Measurements from ENCODE around the gene ITFG2.

ITFG2 gene

GRCh38 chr12:2773199-2773875 is 39.1 kb upstream of the ITFG2 start:
- no peak for DNase-seq
- H2BK12ac ChIP-seq (ENCODE audit: low read length), result no peak overlapping the region
- no peak overlapping the region for H3K9ac ChIP-seq (ENCODE audit: low read length)

GRCh38 chr12:2775431-2775830 is 37.0 kb upstream of the ITFG2 start:
- Histone ChIP-seq H4K12ac (ENCODE audit: low read depth, low read length) (no peak overlapping the region), H3K36me3 (ENCODE audit: control insufficient read depth in 1 of 2, insufficient read depth in 2 of 2, low read length in 2 of 2) (no peaks in the 10 kb centered on the region), H3K27me3 (ENCODE audit: insufficient read depth, low read length) (no peaks in the 10 kb centered on the region), H3K4me3 (ENCODE audit: low read depth, low read length) (no peak overlapping the region), H3K27ac (ENCODE audit: low read depth, low read length) (no peak overlapping the region), H2AFZ (ENCODE audit: insufficient read depth, low read length, poor library complexity) (no peak overlapping the region), H2BK120ac (ENCODE audit: insufficient read depth, low read length, poor library complexity) (no peak overlapping the region), H3K79me2 (ENCODE audit: control insufficient read depth, insufficient read depth, low read length, poor library complexity) (no peaks in the 10 kb centered on the region), H3K23ac (ENCODE audit: low read length) (no peak overlapping the region), H3K9ac (ENCODE audit: low read length) (no peak overlapping the region), H3K9me3 (ENCODE audit: insufficient read depth, low read depth, low read length) (peaks cover 4% of the 10 kb centered on the region), H3K18ac (ENCODE audit: low read length) (no peak overlapping the region), H4K91ac (ENCODE audit: low read depth, low read length) (no peak overlapping the region), H3K79me1 (ENCODE audit: low read length) (no peaks in the 10 kb centered on the region), H3K14ac (ENCODE audit: low read length) (no peak overlapping the region), H3K4me2 (ENCODE audit: low read length) (no peak overlapping the region), H2BK5ac (ENCODE audit: low read depth, low read length, poor library complexity) (no peak overlapping the region), H2BK12ac (ENCODE audit: low read length) (no peak overlapping the region), H4K8ac (ENCODE audit: low read depth, low read length) (no peak overlapping the region), H2AK5ac (ENCODE audit: low read length) (no peak overlapping the region), H3K4ac (ENCODE audit: low read depth, low read length) (no peak overlapping the region), H3K4me1 (ENCODE audit: control insufficient read depth in 1 of 2, insufficient read depth in 2 of 2, low read length in 2 of 2) (no peaks in the 10 kb centered on the region)
- DNase-seq, result no peak
- WGBS (ENCODE audit: extremely low coverage, insufficient coverage, insufficient read length), result no CpG with 5 or more reads among the region's 8 CpGs

More at GRCh38 chr12:2773199-2773875, 39.1 kb upstream of the ITFG2 start:
- WGBS (ENCODE audit: extremely low coverage, insufficient coverage, insufficient read length), result no CpG with 5 or more reads among the region's 19 CpGs
- H3K4me1 ChIP-seq (ENCODE audit: control insufficient read depth in 1 of 2, insufficient read depth in 2 of 2, low read length in 2 of 2), result peaks cover 4 to 8% of the 10 kb centered on the region in 2 experiments
- no peak overlapping the region for H2BK5ac ChIP-seq (ENCODE audit: low read depth, low read length, poor library complexity)
- H3K4ac ChIP-seq (ENCODE audit: low read depth, low read length), result no peak overlapping the region
- H3K36me3 ChIP-seq (ENCODE audit: control insufficient read depth in 1 of 2, insufficient read depth in 2 of 2, low read length in 2 of 2), result no peaks in the 10 kb centered on the region
- H3K18ac ChIP-seq (ENCODE audit: low read length), result no peak overlapping the region
- no peak overlapping the region for H4K12ac ChIP-seq (ENCODE audit: low read depth, low read length)
- H3K14ac ChIP-seq (ENCODE audit: low read length), result no peak overlapping the region
- no peak overlapping the region for H3K4me3 ChIP-seq (ENCODE audit: low read depth, low read length)
- no peaks in the 10 kb centered on the region for H3K79me2 ChIP-seq (ENCODE audit: control insufficient read depth, insufficient read depth, low read length, poor library complexity)
- no peak overlapping the region for H4K91ac ChIP-seq (ENCODE audit: low read depth, low read length)
- H3K27ac ChIP-seq (ENCODE audit: low read depth, low read length), result no peak overlapping the region
- H3K9me3 ChIP-seq (ENCODE audit: insufficient read depth, low read depth, low read length), result peaks cover 4% of the 10 kb centered on the region
- no peak overlapping the region for H3K4me2 ChIP-seq (ENCODE audit: low read length)
- no peak overlapping the region for H2BK120ac ChIP-seq (ENCODE audit: insufficient read depth, low read length, poor library complexity)
- H3K27me3 ChIP-seq (ENCODE audit: insufficient read depth, low read length), result no peaks in the 10 kb centered on the region
- H4K8ac ChIP-seq (ENCODE audit: low read depth, low read length), result no peak overlapping the region
- H3K23ac ChIP-seq (ENCODE audit: low read length), result no peak overlapping the region
- no peak overlapping the region for H2AK5ac ChIP-seq (ENCODE audit: low read length)
- H2AFZ ChIP-seq (ENCODE audit: insufficient read depth, low read length, poor library complexity), result no peak overlapping the region
- no peaks in the 10 kb centered on the region for H3K79me1 ChIP-seq (ENCODE audit: low read length)

- H3K27ac ChIP-seq (ENCODE audit: low read depth, low read length), result no peak overlapping the region
- peaks cover 4% of the 10 kb centered on the region for H3K9me3 ChIP-seq (ENCODE audit: insufficient read depth, low read depth, low read length)
- no peak overlapping the region for H4K91ac ChIP-seq (ENCODE audit: low read depth, low read length)
- H2BK120ac ChIP-seq (ENCODE audit: insufficient read depth, low read length, poor library complexity), result no peak overlapping the region
- no peak overlapping the region for H2AK5ac ChIP-seq (ENCODE audit: low read length)
- no peak overlapping the region for H4K8ac ChIP-seq (ENCODE audit: low read depth, low read length)
- no peak for DNase-seq
- H2BK5ac ChIP-seq (ENCODE audit: low read depth, low read length, poor library complexity), result no peak overlapping the region
- H3K27me3 ChIP-seq (ENCODE audit: insufficient read depth, low read length), result no peaks in the 10 kb centered on the region
- H4K12ac ChIP-seq (ENCODE audit: low read depth, low read length), result no peak overlapping the region
- H3K4me2 ChIP-seq (ENCODE audit: low read length), result no peak overlapping the region
- H3K9ac ChIP-seq (ENCODE audit: low read length), result no peak overlapping the region
- no peak overlapping the region for H3K4ac ChIP-seq (ENCODE audit: low read depth, low read length)
- H2AFZ ChIP-seq (ENCODE audit: insufficient read depth, low read length, poor library complexity), result no peak overlapping the region
- no peak overlapping the region for H3K18ac ChIP-seq (ENCODE audit: low read length)
- H3K4me1 ChIP-seq (ENCODE audit: control insufficient read depth in 1 of 2, insufficient read depth in 2 of 2, low read length in 2 of 2), result no peaks in the 10 kb centered on the region
- whole genome bisulfite sequencing (ENCODE audit: extremely low coverage, insufficient coverage, insufficient read length), result no CpG with 5 or more reads among the region's 20 CpGs
- no peak overlapping the region for H3K4me3 ChIP-seq (ENCODE audit: low read depth, low read length)
- H3K14ac ChIP-seq (ENCODE audit: low read length), result no peak overlapping the region
- no peaks in the 10 kb centered on the region for H3K36me3 ChIP-seq (ENCODE audit: control insufficient read depth in 1 of 2, insufficient read depth in 2 of 2, low read length in 2 of 2)
- H3K79me2 ChIP-seq (ENCODE audit: control insufficient read depth, insufficient read depth, low read length, poor library complexity), result no peaks in the 10 kb centered on the region
- no peaks in the 10 kb centered on the region for H3K79me1 ChIP-seq (ENCODE audit: low read length)
- no peak overlapping the region for H2BK12ac ChIP-seq (ENCODE audit: low read length)
- H3K23ac ChIP-seq (ENCODE audit: low read length), result no peak overlapping the region
Observed at GRCh38 chr12:2776129-2776806, 36.2 kb upstream of the ITFG2 start.

- no peak overlapping the region for H3K4ac ChIP-seq (ENCODE audit: low read depth, low read length)
- H2BK5ac ChIP-seq (ENCODE audit: low read depth, low read length, poor library complexity), result no peak overlapping the region
- no peak overlapping the region for H2BK12ac ChIP-seq (ENCODE audit: low read length)
- H3K9ac ChIP-seq (ENCODE audit: low read length), result no peak overlapping the region
- no peak overlapping the region for H3K18ac ChIP-seq (ENCODE audit: low read length)
- no peak overlapping the region for H3K14ac ChIP-seq (ENCODE audit: low read length)
- H3K79me1 ChIP-seq (ENCODE audit: low read length), result no peaks in the 10 kb centered on the region
- H3K27me3 ChIP-seq (ENCODE audit: insufficient read depth, low read length), result no peaks in the 10 kb centered on the region
- no peak overlapping the region for H4K12ac ChIP-seq (ENCODE audit: low read depth, low read length)
- H2AK5ac ChIP-seq (ENCODE audit: low read length), result no peak overlapping the region
- no peak overlapping the region for H4K91ac ChIP-seq (ENCODE audit: low read depth, low read length)
- H3K23ac ChIP-seq (ENCODE audit: low read length), result no peak overlapping the region
- no peaks in the 10 kb centered on the region for H3K4me1 ChIP-seq (ENCODE audit: control insufficient read depth in 1 of 2, insufficient read depth in 2 of 2, low read length in 2 of 2)
- H3K4me2 ChIP-seq (ENCODE audit: low read length), result no peak overlapping the region
- H4K8ac ChIP-seq (ENCODE audit: low read depth, low read length), result no peak overlapping the region
- H3K9me3 ChIP-seq (ENCODE audit: insufficient read depth, low read depth, low read length), result peaks cover 1% of the 10 kb centered on the region
- H2AFZ ChIP-seq (ENCODE audit: insufficient read depth, low read length, poor library complexity), result no peak overlapping the region
- H2BK120ac ChIP-seq (ENCODE audit: insufficient read depth, low read length, poor library complexity), result no peak overlapping the region
- no peaks in the 10 kb centered on the region for H3K36me3 ChIP-seq (ENCODE audit: control insufficient read depth in 1 of 2, insufficient read depth in 2 of 2, low read length in 2 of 2)
- no peak overlapping the region for H3K27ac ChIP-seq (ENCODE audit: low read depth, low read length)
- H3K79me2 ChIP-seq (ENCODE audit: control insufficient read depth, insufficient read depth, low read length, poor library complexity), result no peaks in the 10 kb centered on the region
- H3K4me3 ChIP-seq (ENCODE audit: low read depth, low read length), result no peak overlapping the region
- DNase-seq, result no peak
- no CpG with 5 or more reads among the region's 4 CpGs for WGBS (ENCODE audit: extremely low coverage, insufficient coverage, insufficient read length)
Observed at GRCh38 chr12:2779281-2779680, 33.2 kb upstream of the ITFG2 start.

All from trophoblast cell (in vitro differentiated cells and primary cell).